ENCODE results near the gene C1orf53.

The C1orf53 gene

DNA sequence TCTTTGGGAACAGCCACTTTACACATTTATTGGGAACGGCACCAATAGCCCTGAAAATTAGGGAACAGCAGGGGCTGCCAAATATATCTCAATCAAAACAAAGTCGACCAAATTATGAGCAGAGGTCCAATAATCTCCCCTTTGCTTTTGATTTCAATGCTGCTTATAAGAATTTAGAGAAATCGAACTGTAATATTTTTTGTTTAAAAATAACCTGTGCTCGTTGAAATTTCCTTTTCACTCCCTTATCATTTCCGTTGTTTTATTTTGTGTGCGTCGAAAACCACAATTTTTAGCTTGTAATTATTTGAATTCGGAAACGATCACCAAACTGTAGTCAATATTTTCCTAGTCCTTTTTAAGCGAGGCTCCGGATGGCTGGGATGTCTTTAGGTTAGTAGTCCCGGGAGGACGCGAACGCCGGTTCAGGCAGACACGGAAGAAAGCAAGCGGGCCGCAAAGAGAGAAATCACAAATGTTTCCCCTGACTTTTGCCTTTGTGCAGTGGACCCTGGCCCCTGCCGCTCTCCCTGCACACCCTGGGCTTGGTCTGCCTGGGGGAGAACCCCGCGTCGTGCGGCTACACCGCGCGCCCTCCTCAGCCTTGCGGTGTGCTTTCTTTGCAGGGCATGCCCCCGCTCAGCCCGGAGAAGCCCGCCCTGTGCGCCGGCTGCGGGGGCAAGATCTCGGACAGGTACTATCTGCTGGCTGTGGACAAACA, 17.1 kb downstream of the C1orf53 start:
- H3K27me3 ChIP-seq (ENCODE audit: insufficient read depth, low read length) = peaks cover 91% of the 10 kb centered on the region
- no peak overlapping the region for H3K4me3 ChIP-seq (ENCODE audit: low read length)
- H2AFZ ChIP-seq (ENCODE audit: low read depth, low read length) = no peak overlapping the region
- H3K4me1 ChIP-seq (ENCODE audit: insufficient read depth, low read length) = peaks cover 26% of the 10 kb centered on the region
- H3K36me3 ChIP-seq (ENCODE audit: insufficient read depth, low read length) = no peaks in the 10 kb centered on the region
- H3K9me3 ChIP-seq (ENCODE audit: low read length) = no peaks in the 10 kb centered on the region

DNA sequence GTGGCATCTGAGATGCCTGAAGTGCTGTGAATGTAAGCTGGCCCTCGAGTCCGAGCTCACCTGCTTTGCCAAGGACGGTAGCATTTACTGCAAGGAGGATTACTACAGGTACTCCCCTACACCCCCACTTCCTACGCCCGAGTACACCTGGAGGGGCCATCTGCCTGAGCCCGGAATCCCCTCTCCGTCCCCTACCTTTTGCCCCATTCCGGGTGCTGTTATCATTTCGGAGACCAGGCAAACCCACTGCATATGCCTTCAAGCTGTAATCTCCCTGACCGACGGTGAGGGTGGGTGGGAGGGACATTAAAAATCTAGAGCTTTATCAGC, 17.6 kb downstream of the C1orf53 start:
- Histone ChIP-seq H3K4me3 (ENCODE audit: low read length) (no peak overlapping the region), H3K36me3 (ENCODE audit: insufficient read depth, low read length) (no peaks in the 10 kb centered on the region)

DNA sequence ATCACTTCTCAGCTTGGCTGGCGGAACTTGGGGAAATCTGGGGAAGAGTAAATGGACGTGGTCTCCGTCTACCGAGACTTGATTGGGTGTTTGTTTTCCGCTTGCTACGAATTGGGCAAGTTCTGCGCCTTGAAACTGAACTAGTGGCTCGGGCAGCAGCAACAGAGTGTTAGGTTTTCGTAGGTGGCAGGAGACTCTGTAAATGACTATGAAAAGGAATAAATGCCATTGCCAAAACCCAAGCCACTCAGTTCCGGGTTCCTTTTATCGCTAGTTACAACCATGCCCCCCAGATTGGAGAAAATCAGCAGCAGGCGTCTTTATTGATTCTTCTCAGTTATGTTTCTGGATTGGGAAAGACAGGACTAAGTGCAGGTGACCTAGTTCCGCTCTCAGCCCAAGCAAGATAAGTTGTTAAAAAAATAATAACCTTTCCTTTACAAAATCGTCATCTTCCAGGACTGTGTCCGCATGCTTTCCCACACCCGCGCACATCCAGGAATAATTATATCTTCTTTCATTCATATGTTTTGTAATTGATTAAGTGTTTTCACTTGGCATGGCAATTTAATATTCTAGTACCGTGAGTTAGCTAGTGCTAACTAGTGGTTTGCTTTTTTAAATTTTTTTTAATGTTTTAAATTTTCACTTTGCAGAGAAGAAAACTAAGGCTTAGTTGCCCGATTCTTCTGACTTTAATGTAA, 18.1 kb downstream of the C1orf53 start:
- no peaks in the 10 kb centered on the region for H3K36me3 ChIP-seq (ENCODE audit: insufficient read depth, low read length)
- H3K4me3 ChIP-seq (ENCODE audit: low read length) = no peak overlapping the region
- no peak overlapping the region for H2AFZ ChIP-seq (ENCODE audit: low read depth, low read length)
- peaks cover 22% of the 10 kb centered on the region for H3K4me1 ChIP-seq (ENCODE audit: insufficient read depth, low read length)
- peaks cover 85% of the 10 kb centered on the region for H3K27me3 ChIP-seq (ENCODE audit: insufficient read depth, low read length)
- H3K9me3 ChIP-seq (ENCODE audit: low read length) = no peaks in the 10 kb centered on the region

More for the DNA sequence above, 17.6 kb downstream of the C1orf53 start:
- Histone ChIP-seq H2AFZ (ENCODE audit: low read depth, low read length) (no peak overlapping the region), H3K4me1 (ENCODE audit: insufficient read depth, low read length) (peaks cover 26% of the 10 kb centered on the region), H3K27me3 (ENCODE audit: insufficient read depth, low read length) (peaks cover 86% of the 10 kb centered on the region), H3K9me3 (ENCODE audit: low read length) (no peaks in the 10 kb centered on the region)

DNA sequence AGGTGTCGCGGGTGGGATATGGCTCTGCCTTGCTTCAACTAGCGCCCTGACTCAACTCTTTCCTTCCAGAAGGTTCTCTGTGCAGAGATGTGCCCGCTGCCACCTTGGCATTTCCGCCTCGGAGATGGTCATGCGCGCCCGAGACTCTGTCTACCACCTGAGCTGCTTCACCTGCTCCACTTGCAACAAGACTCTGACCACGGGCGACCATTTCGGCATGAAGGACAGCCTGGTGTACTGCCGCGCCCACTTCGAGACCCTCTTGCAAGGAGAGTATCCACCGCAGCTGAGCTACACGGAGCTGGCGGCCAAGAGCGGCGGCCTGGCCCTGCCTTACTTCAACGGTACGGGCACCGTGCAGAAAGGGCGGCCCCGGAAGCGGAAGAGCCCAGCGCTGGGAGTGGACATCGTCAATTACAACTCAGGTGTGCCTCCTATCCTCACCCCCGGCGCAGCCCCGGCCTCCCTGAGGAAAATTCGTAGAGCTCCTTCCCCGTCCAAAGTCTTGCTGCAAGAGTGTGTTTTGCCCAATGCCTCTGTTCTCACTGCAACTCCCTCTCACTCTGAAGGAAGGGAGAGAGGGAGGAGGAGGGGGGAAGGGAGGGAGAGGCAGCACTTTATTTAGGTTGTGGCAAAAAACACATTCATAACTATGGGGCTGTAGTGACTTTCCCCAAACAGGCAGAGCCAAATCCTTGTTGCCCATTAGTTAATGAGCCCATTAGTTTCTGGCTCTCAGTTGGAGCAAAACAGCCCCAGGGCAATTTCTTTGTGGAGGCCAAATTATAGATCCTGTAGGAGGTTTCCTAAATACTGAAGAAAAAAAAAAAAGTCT, 19.0 kb downstream of the C1orf53 start:
- Histone ChIP-seq H3K27me3 (ENCODE audit: insufficient read depth, low read length) (peaks cover 82% of the 10 kb centered on the region), H3K9me3 (ENCODE audit: low read length) (no peaks in the 10 kb centered on the region), H2AFZ (ENCODE audit: low read depth, low read length) (no peak overlapping the region), H3K4me3 (ENCODE audit: low read length) (no peak overlapping the region), H3K4me1 (ENCODE audit: insufficient read depth, low read length) (peaks cover 17% of the 10 kb centered on the region), H3K36me3 (ENCODE audit: insufficient read depth, low read length) (no peaks in the 10 kb centered on the region)

DNA sequence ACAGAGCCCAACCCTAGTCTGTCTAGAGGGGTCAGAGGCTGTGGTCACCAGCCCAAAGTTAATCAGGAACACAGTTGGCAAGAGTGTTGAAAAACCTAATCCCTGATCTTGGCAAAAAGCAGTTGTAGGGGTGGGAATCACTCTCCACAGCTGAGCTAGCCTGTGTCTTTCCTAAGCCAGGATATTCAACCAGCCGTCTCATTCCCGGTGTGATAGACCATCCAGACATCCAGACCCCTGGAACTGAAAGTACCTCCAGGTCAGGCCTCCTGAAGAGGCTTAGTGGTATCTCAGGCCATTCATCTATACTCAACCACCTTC, 19.6 kb downstream of the C1orf53 start:
- Histone ChIP-seq H3K36me3 (ENCODE audit: insufficient read depth, low read length) (no peaks in the 10 kb centered on the region), H3K27me3 (ENCODE audit: insufficient read depth, low read length) (peaks cover 76% of the 10 kb centered on the region), H3K4me3 (ENCODE audit: low read length) (no peak overlapping the region), H3K4me1 (ENCODE audit: insufficient read depth, low read length) (peaks cover 12% of the 10 kb centered on the region), H2AFZ (ENCODE audit: low read depth, low read length) (no peak overlapping the region), H3K9me3 (ENCODE audit: low read length) (no peaks in the 10 kb centered on the region)

DNA sequence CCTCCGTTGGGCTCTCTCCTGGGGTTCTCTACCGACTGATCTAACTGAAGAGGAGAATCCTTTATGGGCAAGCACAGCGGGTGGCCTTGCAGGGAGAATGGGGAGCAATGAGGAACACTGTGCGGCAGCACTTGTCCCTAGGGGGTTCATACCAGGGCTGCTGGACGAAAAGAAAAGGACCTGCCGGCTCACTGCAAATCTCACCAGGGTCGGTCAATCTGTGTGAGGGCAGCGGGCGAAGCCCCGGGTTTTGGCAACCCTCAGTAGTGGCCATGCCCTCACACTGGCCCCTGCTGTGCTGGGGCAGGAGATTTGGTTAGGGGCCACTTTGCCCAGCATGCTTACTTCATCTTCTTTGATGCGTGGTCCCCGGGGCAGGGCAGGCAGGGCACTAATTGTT, 20.6 kb downstream of the C1orf53 start:
- no peak overlapping the region for H2AFZ ChIP-seq (ENCODE audit: low read depth, low read length)
- no peaks in the 10 kb centered on the region for H3K9me3 ChIP-seq (ENCODE audit: low read length)
- H3K4me1 ChIP-seq (ENCODE audit: insufficient read depth, low read length) = peaks cover 2% of the 10 kb centered on the region
- H3K27me3 ChIP-seq (ENCODE audit: insufficient read depth, low read length) = peaks cover 75% of the 10 kb centered on the region
- H3K4me3 ChIP-seq (ENCODE audit: low read length) = no peak overlapping the region
- H3K36me3 ChIP-seq (ENCODE audit: insufficient read depth, low read length) = no peaks in the 10 kb centered on the region

DNA sequence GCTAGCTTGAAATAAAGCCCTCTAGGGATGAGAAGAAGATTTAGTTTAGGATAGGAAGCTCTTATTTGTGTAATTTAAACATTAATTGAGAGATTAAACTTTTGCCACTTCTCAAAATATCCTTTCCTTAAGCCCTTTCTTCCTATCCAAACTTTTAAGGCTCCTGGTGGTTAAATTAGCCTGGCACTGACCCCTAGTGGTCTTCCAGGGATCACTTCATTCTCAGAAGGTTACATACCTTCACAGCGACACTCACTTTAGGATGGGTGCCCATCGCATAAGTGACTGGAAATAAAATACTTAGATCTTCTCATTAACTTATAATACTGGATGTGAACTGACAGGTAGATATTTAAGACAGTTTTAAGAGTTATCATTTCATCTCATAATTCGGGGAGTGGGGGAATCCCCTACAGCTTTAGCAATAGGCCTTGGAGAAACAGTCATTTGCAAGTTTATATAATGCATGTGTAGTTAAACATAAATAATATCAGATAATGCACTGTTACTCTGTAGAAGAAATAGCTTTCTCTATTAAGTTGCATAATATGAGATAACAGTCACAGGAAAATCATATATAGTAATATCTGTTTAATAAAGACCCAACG, 22.2 kb downstream of the C1orf53 start:
- no peaks in the 10 kb centered on the region for H3K9me3 ChIP-seq (ENCODE audit: low read length)
- H3K4me1 ChIP-seq (ENCODE audit: insufficient read depth, low read length) = no peaks in the 10 kb centered on the region
- no peak overlapping the region for H2AFZ ChIP-seq (ENCODE audit: low read depth, low read length)
- H3K27me3 ChIP-seq (ENCODE audit: insufficient read depth, low read length) = peaks cover 65% of the 10 kb centered on the region
- no peak overlapping the region for H3K4me3 ChIP-seq (ENCODE audit: low read length)
- H3K36me3 ChIP-seq (ENCODE audit: insufficient read depth, low read length) = no peaks in the 10 kb centered on the region

DNA sequence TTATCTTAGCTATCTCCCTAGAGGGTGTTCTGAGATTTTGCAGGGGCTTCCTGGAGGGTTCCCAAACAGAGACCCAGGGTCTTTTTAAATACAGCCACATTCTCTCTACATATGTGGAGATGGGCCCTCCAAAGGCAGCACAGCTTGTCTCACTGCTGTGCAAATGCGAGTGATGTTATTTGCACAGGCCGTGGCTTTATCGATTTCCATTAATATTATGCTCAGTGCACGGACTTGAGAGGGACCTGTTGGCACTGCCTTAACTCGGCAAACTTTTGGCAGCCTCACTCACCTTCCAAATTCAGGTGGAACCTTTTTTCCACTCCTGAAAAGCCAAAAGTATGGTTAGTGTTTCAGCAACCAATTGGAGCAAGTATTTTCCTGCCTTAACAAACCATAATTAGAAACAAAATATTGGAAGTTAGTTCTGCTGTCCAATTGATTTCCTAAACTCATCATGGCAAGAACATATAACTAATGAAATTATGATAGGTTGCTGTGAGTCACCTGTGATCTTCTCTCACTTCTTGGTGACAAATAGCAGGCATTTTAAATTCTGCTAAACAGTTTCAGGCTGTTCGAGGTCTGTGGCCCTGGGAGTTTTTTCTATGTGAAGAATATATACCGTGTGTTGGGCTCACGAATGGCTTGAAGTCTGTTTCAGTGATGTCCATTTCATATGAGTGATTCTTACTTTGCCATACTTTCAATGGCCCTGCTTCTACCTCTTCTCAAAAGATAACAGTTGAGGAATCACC, 25.7 kb downstream of the C1orf53 start:
- H3K36me3 ChIP-seq (ENCODE audit: insufficient read depth, low read length) = no peaks in the 10 kb centered on the region
- no peaks in the 10 kb centered on the region for H3K4me1 ChIP-seq (ENCODE audit: insufficient read depth, low read length)
- H3K4me3 ChIP-seq (ENCODE audit: low read length) = no peak overlapping the region
- peaks cover 35% of the 10 kb centered on the region for H3K27me3 ChIP-seq (ENCODE audit: insufficient read depth, low read length)
- no peaks in the 10 kb centered on the region for H3K9me3 ChIP-seq (ENCODE audit: low read length)
- no peak overlapping the region for H2AFZ ChIP-seq (ENCODE audit: low read depth, low read length)

DNA sequence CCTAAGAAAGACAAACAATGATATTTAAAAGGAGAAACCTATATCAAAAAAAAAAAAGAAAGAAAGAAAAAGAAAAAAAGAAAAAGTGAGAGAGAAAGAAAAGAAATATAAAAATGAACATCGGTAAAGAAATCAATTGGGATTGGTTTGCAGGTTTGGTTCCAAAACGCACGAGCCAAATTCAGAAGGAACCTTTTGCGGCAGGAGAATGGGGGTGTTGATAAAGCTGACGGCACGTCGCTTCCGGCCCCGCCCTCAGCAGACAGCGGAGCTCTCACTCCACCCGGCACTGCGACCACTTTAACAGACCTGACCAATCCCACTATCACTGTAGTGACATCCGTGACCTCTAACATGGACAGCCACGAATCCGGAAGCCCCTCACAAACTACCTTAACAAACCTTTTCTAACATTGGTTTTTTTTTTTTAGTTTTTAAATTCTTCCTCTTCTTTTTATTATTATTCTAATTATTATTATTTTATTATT, 26.5 kb downstream of the C1orf53 start:
- H3K36me3 ChIP-seq (ENCODE audit: insufficient read depth, low read length) = no peaks in the 10 kb centered on the region
- H3K4me3 ChIP-seq (ENCODE audit: low read length) = no peak overlapping the region
- H3K27me3 ChIP-seq (ENCODE audit: insufficient read depth, low read length) = peaks cover 35% of the 10 kb centered on the region
- H3K9me3 ChIP-seq (ENCODE audit: low read length) = no peaks in the 10 kb centered on the region
- H3K4me1 ChIP-seq (ENCODE audit: insufficient read depth, low read length) = no peaks in the 10 kb centered on the region
- no peak overlapping the region for H2AFZ ChIP-seq (ENCODE audit: low read depth, low read length)

DNA sequence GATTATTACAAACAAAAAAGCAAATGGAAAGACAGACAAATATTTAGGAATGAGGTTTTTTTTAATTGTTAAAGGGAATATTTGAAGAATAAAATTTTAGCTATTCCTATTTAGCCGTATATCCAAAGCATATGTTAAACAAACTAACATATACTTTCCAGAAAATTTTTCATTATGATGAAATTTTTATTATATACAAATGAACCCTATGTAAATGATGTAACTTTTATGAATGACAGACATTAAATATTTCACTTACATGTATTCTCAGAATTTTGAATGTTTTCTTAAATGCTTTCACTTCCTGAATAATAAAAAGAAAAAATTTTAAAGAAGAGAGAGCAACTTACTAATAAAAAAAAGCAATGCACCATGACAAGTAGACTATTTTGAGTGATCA, 30.6 kb downstream of the C1orf53 start:
- Histone ChIP-seq H3K27me3 (ENCODE audit: insufficient read depth, low read length) (peaks cover 12% of the 10 kb centered on the region), H3K36me3 (ENCODE audit: insufficient read depth, low read length) (no peaks in the 10 kb centered on the region), H2AFZ (ENCODE audit: low read depth, low read length) (no peak overlapping the region), H3K4me3 (ENCODE audit: low read length) (no peak overlapping the region), H3K4me1 (ENCODE audit: insufficient read depth, low read length) (no peaks in the 10 kb centered on the region), H3K9me3 (ENCODE audit: low read length) (no peaks in the 10 kb centered on the region)

DNA sequence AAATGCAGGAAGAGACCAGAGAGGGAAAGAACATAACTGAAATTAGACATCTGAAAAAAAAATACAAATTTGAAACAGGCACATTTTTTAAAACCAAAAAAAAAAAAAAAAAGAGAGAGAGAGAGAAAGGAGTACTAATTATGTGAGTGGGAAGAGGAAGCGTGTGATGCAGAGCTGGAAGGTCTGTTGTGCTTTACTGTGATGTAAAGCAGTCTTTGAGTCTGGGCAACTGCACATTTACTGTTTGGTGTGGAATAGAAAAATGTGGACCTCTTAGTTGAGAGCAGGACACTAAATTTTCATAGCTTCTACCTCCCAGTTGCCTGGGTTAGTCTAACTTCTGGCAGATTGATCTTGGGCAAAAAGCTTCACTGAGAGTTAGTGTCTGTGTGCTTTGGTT, 31.2 kb downstream of the C1orf53 start:
- Histone ChIP-seq H3K36me3 (ENCODE audit: insufficient read depth, low read length) (no peaks in the 10 kb centered on the region), H3K27me3 (ENCODE audit: insufficient read depth, low read length) (peaks cover 7% of the 10 kb centered on the region), H3K9me3 (ENCODE audit: low read length) (no peaks in the 10 kb centered on the region)

DNA sequence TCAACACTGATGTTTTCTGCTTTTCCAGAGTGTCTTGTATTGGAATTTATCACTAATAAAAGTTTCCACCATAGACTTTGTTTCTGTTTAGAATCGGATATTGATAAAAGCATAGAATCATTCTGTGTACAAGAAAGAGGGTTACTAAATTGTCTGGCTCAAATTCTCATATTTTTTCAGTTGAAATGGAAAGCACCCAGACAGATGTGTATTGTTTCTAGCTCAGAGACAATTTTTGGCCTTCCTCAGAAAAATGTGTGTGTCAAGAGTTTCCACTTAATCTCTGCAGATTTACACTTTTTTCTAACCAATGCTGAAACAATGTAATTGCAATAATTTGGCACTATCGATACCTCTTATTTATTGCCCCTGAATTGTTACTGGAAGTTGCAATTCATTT, 35.0 kb downstream of the C1orf53 start:
- Histone ChIP-seq H3K4me1 (ENCODE audit: insufficient read depth, low read length) (no peaks in the 10 kb centered on the region), H3K9me3 (ENCODE audit: low read length) (no peaks in the 10 kb centered on the region), H2AFZ (ENCODE audit: low read depth, low read length) (no peak overlapping the region), H3K36me3 (ENCODE audit: insufficient read depth, low read length) (no peaks in the 10 kb centered on the region), H3K4me3 (ENCODE audit: low read length) (no peak overlapping the region), H3K27me3 (ENCODE audit: insufficient read depth, low read length) (peaks cover 2% of the 10 kb centered on the region)

More for the DNA sequence above, 31.2 kb downstream of the C1orf53 start:
- Histone ChIP-seq H3K4me3 (ENCODE audit: low read length) (no peak overlapping the region), H3K4me1 (ENCODE audit: insufficient read depth, low read length) (no peaks in the 10 kb centered on the region), H2AFZ (ENCODE audit: low read depth, low read length) (no peak overlapping the region)

Data from neuron (in vitro differentiated cells).